Neural progenitor cell (in vitro differentiated cells): ENCODE data around the gene KLHL18. TPM values are rescaled to one million over a fixed set of nuclear protein-coding genes. Genes with fewer than 3 reads are reported as not detected.

ENCODE experiments used
- DNase-seq: peaks from one replicate; pipeline ENCODE4 v3.0.0-alpha.2; 2016; ENCODE audit warnings: low spot score
- H2AFZ ChIP-seq: fragments of 200-600 bp; sonication (generic); replicated peaks from 2 replicates; pipeline ENCODE4 v1.6.1; 2016; ENCODE audit warnings: antibody characterized with exemption
- H3F3A ChIP-seq: fragments of 200-600 bp; sonication (generic); 2 replicates; pipeline ENCODE4 v1.6.1; 2016; ENCODE audit warnings: antibody characterized with exemption, low read depth
- H3K27ac ChIP-seq: fragments of 200-600 bp; sonication (generic); 2 replicates; pipeline ENCODE4 v1.5.1; 2016; ENCODE audit warnings: mild to moderate bottlenecking
- H3K27me3 ChIP-seq: fragments of 200-600 bp; sonication (generic); 2 replicates; pipeline ENCODE4 v1.6.1; 2016; ENCODE audit warnings: mild to moderate bottlenecking, moderate library complexity
- H3K36me3 ChIP-seq: fragments of 200-600 bp; sonication (generic); 2 replicates; pipeline ENCODE4 v1.5.1; 2016
- H3K4me1 ChIP-seq: fragments of 200-600 bp; sonication (generic); 2 replicates; pipeline ENCODE4 v1.6.1; 2016; ENCODE audit warnings: mixed run types
- H3K4me2 ChIP-seq: fragments of 200-600 bp; sonication (generic); 2 replicates; pipeline ENCODE4 v1.6.1; 2016
- H3K4me3 ChIP-seq: fragments of 200-600 bp; sonication (generic); 2 replicates; pipeline ENCODE4 v1.5.1; 2016
- H3K79me2 ChIP-seq: fragments of 200-600 bp; sonication (generic); 2 replicates; pipeline ENCODE4 v1.6.1; 2016; ENCODE audit warnings: low read depth
- H3K9ac ChIP-seq: fragments of 200-600 bp; sonication (generic); 2 replicates; pipeline ENCODE4 v1.6.1; 2016
- H3K9me3 ChIP-seq: fragments of 200-600 bp; sonication (generic); 2 replicates; pipeline ENCODE4 v1.5.1; 2016; ENCODE audit warnings: low read depth
- H4K20me1 ChIP-seq: fragments of 200-600 bp; sonication (generic); 2 replicates; pipeline ENCODE4 v1.6.1; 2016; ENCODE audit warnings: low read depth
- H3K27ac Mint-ChIP-seq: 3 replicates; pipeline ENCODE4 v1.8.0; 2021; ENCODE audit warnings: mixed read lengths
- H3K27me3 Mint-ChIP-seq: 2 replicates; pipeline ENCODE4 v1.8.0; 2022; ENCODE audit warnings: low read depth, mild to moderate bottlenecking, inconsistent platforms, moderate library complexity, mixed read lengths; ENCODE audit not compliant: insufficient read depth
- H3K36me3 Mint-ChIP-seq: 3 replicates; pipeline ENCODE4 v1.8.0; 2021; ENCODE audit warnings: mixed read lengths
- H3K4me1 Mint-ChIP-seq: 3 replicates; pipeline ENCODE4 v1.8.0; 2021; ENCODE audit warnings: mixed read lengths
- H3K4me3 Mint-ChIP-seq: 3 replicates; pipeline ENCODE4 v1.8.0; 2021; ENCODE audit warnings: mild to moderate bottlenecking, moderate library complexity, mixed read lengths
- H3K9me3 Mint-ChIP-seq: 3 replicates; pipeline ENCODE4 v1.8.0; 2020; ENCODE audit warnings: mixed read lengths
- EZH2 ChIP-seq: fragments of 200-600 bp; sonication (generic); IDR thresholded peaks from 2 replicates; pipeline ENCODE4 v1.6.1; 2017; ENCODE audit warnings: antibody characterized with exemption, mild to moderate bottlenecking, moderate library complexity
- EZH2phosphoT487 ChIP-seq: fragments of 200-600 bp; sonication (generic); IDR thresholded peaks from 2 replicates; pipeline ENCODE4 v1.6.1; 2017; ENCODE audit warnings: antibody characterized with exemption
- total RNA-seq: library from RNA; depleted of rRNA; stranded (reverse); fragments of >200 nt; gene quantifications from 2 replicates; pipeline ENCODE4 v1.2.3, GENCODE V29; 2015; ENCODE audit warnings: low replicate concordance
- TF ChIP-seq, protein P1 (sequence below): fragments of 200-600 bp; sonication (generic); IDR thresholded peaks from 2 replicates; pipeline ENCODE4 v1.5.1; 2017; ENCODE audit warnings: antibody characterized with exemption, mild to moderate bottlenecking

Gene KLHL18
- total RNA-seq, 1 donor from 2014 or later = 7.3 TPM

- Histone ChIP-seq H3K9ac (no peak overlapping the region), H3K27me3 (no peaks in the 10 kb centered on the region), H3K9me3 (no peaks in the 10 kb centered on the region), H2AFZ (no peak overlapping the region), H3K4me2 (no peak overlapping the region), H3K36me3 (no peaks in the 10 kb centered on the region), H3F3A (no peaks in the 10 kb centered on the region), H3K4me1 (peaks cover 4% of the 10 kb centered on the region), H3K4me3 (no peak overlapping the region), H4K20me1 (peaks cover 26% of the 10 kb centered on the region), H3K79me2 (peaks cover 20% of the 10 kb centered on the region), H3K27ac (no peak overlapping the region)
- Mint-ChIP-seq H3K4me3 (no peak overlapping the region), H3K27ac (no peak overlapping the region), H3K4me1 (peaks cover 10% of the 10 kb centered on the region), H3K36me3 (peaks cover 4% of the 10 kb centered on the region), H3K27me3 (peaks cover 3% of the 10 kb centered on the region), H3K9me3 (no peaks in the 10 kb centered on the region)
- TF ChIP-seq, protein P1, sequence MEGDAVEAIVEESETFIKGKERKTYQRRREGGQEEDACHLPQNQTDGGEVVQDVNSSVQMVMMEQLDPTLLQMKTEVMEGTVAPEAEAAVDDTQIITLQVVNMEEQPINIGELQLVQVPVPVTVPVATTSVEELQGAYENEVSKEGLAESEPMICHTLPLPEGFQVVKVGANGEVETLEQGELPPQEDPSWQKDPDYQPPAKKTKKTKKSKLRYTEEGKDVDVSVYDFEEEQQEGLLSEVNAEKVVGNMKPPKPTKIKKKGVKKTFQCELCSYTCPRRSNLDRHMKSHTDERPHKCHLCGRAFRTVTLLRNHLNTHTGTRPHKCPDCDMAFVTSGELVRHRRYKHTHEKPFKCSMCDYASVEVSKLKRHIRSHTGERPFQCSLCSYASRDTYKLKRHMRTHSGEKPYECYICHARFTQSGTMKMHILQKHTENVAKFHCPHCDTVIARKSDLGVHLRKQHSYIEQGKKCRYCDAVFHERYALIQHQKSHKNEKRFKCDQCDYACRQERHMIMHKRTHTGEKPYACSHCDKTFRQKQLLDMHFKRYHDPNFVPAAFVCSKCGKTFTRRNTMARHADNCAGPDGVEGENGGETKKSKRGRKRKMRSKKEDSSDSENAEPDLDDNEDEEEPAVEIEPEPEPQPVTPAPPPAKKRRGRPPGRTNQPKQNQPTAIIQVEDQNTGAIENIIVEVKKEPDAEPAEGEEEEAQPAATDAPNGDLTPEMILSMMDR = no peak
- TF ChIP-seq EZH2 (no peak), EZH2phosphoT487 (no peak)
- DNase-seq = no peak
These were observed 14.0 kb downstream of the KLHL18 start for GRCh38 chr3:47296562-47297302.

DNA sequence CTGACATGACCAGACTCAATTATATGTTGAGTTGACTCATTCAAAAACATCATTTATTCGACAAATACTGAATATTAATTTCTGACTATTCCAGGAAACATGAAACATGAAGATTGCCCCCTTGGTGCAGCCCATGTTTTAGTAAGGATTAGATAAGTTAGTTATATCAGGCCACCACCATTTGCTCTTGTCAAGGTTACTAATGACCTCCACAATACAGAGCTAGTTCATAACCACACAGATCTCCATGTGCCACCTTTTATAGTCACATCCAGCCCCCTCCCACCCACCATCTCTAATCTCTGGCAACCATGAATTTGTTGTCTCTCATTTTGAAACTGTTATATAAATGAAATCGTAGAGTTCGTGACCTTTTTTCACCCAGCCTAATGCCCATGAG lies 15.7 kb downstream of the KLHL18 start:
- peaks cover 3% of the 10 kb centered on the region for H3K27me3 Mint-ChIP-seq
- H3K9me3 Mint-ChIP-seq = no peaks in the 10 kb centered on the region
- H3K9ac ChIP-seq = no peak overlapping the region
- H3F3A ChIP-seq = no peaks in the 10 kb centered on the region
- H2AFZ ChIP-seq = no peak overlapping the region
- peaks cover 10% of the 10 kb centered on the region for H3K4me1 Mint-ChIP-seq
- no peak overlapping the region for H3K4me3 ChIP-seq
- no peaks in the 10 kb centered on the region for H3K9me3 ChIP-seq
- no peak overlapping the region for H3K27ac ChIP-seq
- H3K4me2 ChIP-seq = no peak overlapping the region
- TF ChIP-seq EZH2phosphoT487 (no peak), EZH2 (no peak)
- TF ChIP-seq, protein P1 = no peak
- H3K36me3 Mint-ChIP-seq = peaks cover 12% of the 10 kb centered on the region
- no peaks in the 10 kb centered on the region for H3K27me3 ChIP-seq
- H3K79me2 ChIP-seq = peaks cover 20% of the 10 kb centered on the region
- no peak overlapping the region for H3K27ac Mint-ChIP-seq
- no peak overlapping the region for H3K4me3 Mint-ChIP-seq
- peaks cover 19% of the 10 kb centered on the region for H4K20me1 ChIP-seq
- H3K4me1 ChIP-seq = peaks cover 4% of the 10 kb centered on the region
- H3K36me3 ChIP-seq = no peaks in the 10 kb centered on the region
- no peak for DNase-seq

DNA sequence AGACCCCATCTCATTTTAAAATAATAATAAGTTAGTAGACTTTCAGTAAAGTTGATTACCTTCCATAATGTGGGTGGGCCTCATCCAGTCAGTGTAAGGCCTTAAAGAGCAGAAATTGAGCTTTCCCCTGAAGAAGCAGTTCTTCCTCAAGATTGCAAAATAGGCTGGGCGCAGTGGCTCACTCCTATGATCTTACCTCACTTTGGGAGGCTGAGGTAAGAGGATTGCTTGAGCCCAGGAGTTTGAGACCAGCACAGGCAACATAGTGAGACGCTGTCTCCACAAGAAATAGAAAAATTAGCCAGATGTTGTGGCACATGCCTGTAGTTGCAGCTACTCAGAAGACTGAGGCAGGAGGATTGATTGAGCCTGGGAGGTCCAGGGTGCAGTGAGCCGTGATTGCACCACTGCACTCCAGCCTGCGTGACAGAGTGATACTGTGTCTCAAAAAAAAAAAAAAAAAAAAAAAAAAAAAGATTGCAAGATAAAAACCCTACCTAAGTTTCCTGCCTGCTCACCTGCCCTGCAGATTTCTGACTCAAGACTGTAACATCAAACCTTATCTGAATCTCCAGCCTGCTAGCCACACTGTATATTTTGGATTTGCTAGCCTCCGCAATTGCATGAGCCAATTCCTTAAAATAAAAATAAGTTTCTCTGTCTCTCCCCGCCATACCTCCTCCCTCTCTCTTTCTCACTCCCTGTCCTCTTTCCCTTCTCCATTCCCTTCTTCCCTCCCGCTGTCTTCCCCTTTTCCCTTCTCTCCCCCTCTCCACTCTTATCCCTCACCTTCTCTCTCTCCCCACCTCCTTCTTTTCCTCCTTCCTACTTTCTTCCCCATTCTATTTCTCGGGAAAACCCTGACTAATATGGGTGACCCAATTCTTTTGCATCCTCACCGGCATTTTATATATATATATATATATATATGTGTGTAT lies 16.9 kb downstream of the KLHL18 start:
- Histone ChIP-seq H3K9me3 (no peaks in the 10 kb centered on the region), H2AFZ (no peak overlapping the region), H3K27me3 (no peaks in the 10 kb centered on the region), H3K27ac (no peak overlapping the region), H3K9ac (no peak overlapping the region), H3K36me3 (no peaks in the 10 kb centered on the region), H3K79me2 (peaks cover 22% of the 10 kb centered on the region), H3K4me1 (peaks cover 4% of the 10 kb centered on the region), H3K4me2 (no peak overlapping the region), H3K4me3 (no peak overlapping the region), H3F3A (no peaks in the 10 kb centered on the region), H4K20me1 (peaks cover 10% of the 10 kb centered on the region)
- peaks cover 12% of the 10 kb centered on the region for H3K36me3 Mint-ChIP-seq
- no peak overlapping the region for H3K27ac Mint-ChIP-seq
- no peak overlapping the region for H3K4me3 Mint-ChIP-seq
- no peak for DNase-seq
- peaks cover 3% of the 10 kb centered on the region for H3K27me3 Mint-ChIP-seq
- TF ChIP-seq EZH2phosphoT487 = no peak
- TF ChIP-seq EZH2 = no peak
- TF ChIP-seq, protein P1 = no peak
- peaks cover 8% of the 10 kb centered on the region for H3K4me1 Mint-ChIP-seq
- no peaks in the 10 kb centered on the region for H3K9me3 Mint-ChIP-seq
